Measurements from ENCODE around the gene POLR3B. TPM values are rescaled to one million over a fixed set of nuclear protein-coding genes. Genes with fewer than 3 reads are reported as not detected.

Gene POLR3B
- total and polyA plus RNA-seq, 2 of the 13 experiments (the other 11 are each of a cell fraction or from before 2014, with no cell fraction given) = 4.8 to 13.1 TPM

GRCh38 chr12:106389151-106389550 is 31.6 kb downstream of the POLR3B start (continued):
- TF ChIP-seq ZNF431 (CRISPR knock-in tag; IDR thresholded peaks at IDR 0.05; ENCODE audit: borderline replicate concordance, low read depth) = no peak
- TF ChIP-seq ZBTB38 (CRISPR knock-in tag; IDR thresholded peaks at IDR 0.05) = no peak
- TF ChIP-seq NFKB2 (CRISPR knock-in tag; IDR thresholded peaks at IDR 0.05; ENCODE audit: borderline replicate concordance) = no peak

GRCh38 chr12:106392759-106393158 is 35.2 kb downstream of the POLR3B start:
- Histone ChIP-seq H3K27ac (ENCODE audit: extremely low read length, insufficient read depth, low read length) (no peak overlapping the region), H3K9me3 (ENCODE audit: low read length) (no peaks in the 10 kb centered on the region), H2AFZ (ENCODE audit: low read length) (no peak overlapping the region), H3K79me2 (ENCODE audit: insufficient read depth, low read length) (no peaks in the 10 kb centered on the region), H3K4me2 (ENCODE audit: low read depth, low read length) (no peak overlapping the region), H3K4me1 (ENCODE audit: insufficient read depth, low read length) (no peaks in the 10 kb centered on the region), H4K20me1 (ENCODE audit: insufficient read depth, low read length) (no peaks in the 10 kb centered on the region), H3K27me3 (ENCODE audit: control insufficient read depth in 1 of 2, insufficient read depth in 2 of 2, low read length in 2 of 2) (no peaks in the 10 kb centered on the region), H3K36me3 (replicated peaks in 1 of 2; ENCODE audit: control insufficient read depth in 1 of 2, insufficient read depth in 2 of 2, low read length in 2 of 2) (peaks cover 8 to 22% of the 10 kb centered on the region in 2 experiments), H3K4me3 (replicated peaks in 1 of 3; ENCODE audit: insufficient read depth in 1 of 3, low read depth in 2 of 3, low read length in 3 of 3) (no peak overlapping the region), H3K9ac (ENCODE audit: insufficient read depth, low read depth, low read length) (no peak overlapping the region)
- ATAC-seq (no peak), DNase-seq (ENCODE audit: low spot score) (no peak), FAIRE-seq (no peak)
- TF ChIP-seq IKZF1 (IDR thresholded peaks at IDR 0.05) = no peak
- no peak for TF ChIP-seq CEBPB (IDR thresholded peaks at IDR 0.05; ENCODE audit: borderline replicate concordance, low read depth, low read length)
- no peak for TF ChIP-seq ZNF326 (CRISPR knock-in tag; IDR thresholded peaks at IDR 0.05; ENCODE audit: borderline replicate concordance)
- no peak for TF ChIP-seq KLF15 (CRISPR knock-in tag; IDR thresholded peaks at IDR 0.05; ENCODE audit: borderline replicate concordance)
- no peak for TF ChIP-seq HNRNPL (IDR thresholded peaks at IDR 0.05; ENCODE audit: low read depth, low read length)
- no peak for TF ChIP-seq UBTF (CRISPR knock-in tag; IDR thresholded peaks at IDR 0.05)
- no peak for TF ChIP-seq MAZ (IDR thresholded peaks at IDR 0.05; ENCODE audit: borderline replicate concordance, low read depth, low read length)
- TF ChIP-seq MAZ (CRISPR knock-in tag; IDR thresholded peaks at IDR 0.05; ENCODE audit: low read depth) = no peak
- TF ChIP-seq PREB (CRISPR knock-in tag; IDR thresholded peaks at IDR 0.05) = no peak
- ChIA-PET CTCF (ENCODE audit: low intra/inter-chr PET ratio, low total read pairs) (no interaction called here), POLR2A (no interaction called here)
- 100% methylated on average over 1 of the region's 1 CpG for WGBS (ENCODE audit: low lambda C conversion rate)
- intact Hi-C loops (cut with micrococcal nuclease; ENCODE audit: unreplicated experiment) = no loop called here
- no TSS peak for BruUV-seq (replicated peaks)
- in situ Hi-C loops (cut with HindIII; ENCODE audit: extremely low pct_ligation_motif_present, low pct_unique_long_range_greater_than_20kb) = no loop called here
